NCI-H1930 (cell line): ENCODE data around the gene ANKRD13C.
A peak's percentile ranks its signal among the peaks of the same experiment; 100 is the strongest.

Experiments
- DNase-seq, 2 experiments: peaks; one replicate each; lab custom pipeline; 2025; lab: John Stamatoyannopoulos, UW

Gene ANKRD13C

DNA sequence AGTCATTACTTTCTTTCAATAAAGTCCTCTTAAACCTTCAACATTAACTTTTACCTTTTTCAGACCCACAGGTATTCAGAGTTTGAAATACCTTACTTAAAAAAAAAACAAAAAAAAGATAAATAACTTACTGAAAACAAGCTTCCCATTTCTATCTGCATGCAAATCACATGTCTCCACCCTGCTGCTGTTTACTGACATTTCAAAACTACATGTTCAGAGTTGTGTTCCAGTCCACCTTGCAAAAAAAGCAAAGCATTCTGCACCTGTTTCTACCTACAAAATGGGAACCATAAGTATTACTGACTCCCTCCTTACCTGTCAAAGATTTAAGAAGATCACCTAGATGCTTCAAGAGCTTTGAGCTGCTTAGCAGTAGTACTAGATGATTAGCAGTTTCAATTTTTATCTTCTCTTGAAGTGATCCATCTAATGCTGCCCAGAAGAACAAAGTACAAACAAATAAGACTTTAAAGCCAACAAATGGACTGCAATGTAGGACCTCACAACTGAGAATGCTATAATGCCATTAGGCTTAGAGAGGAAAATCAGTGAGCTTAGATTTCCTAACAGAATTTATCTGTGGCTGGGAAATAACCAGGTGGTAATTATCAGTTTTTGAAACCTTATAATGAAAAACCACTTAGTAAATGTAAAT, 61.2 kb downstream of the ANKRD13C start:
- DNase-seq: no peak

DNA sequence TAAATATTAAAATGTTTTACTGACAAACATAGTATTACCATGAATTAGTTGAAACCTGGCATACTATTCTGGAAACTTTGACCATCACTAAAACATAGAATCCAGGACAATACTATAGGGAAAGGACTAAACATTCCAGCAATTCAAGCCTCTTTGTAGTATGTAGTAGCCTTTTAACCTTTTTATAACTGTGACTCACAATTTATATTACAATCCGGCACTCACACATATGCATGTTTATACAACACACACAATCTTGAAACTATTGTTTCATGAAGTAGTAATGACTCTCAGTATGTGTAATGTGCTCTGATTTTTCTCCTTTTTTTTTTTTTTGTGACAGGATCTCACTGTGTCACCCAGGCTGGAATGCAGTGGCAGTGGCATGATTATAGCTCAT, 64.3 kb downstream of the ANKRD13C start:
- DNase-seq: no peak

DNA sequence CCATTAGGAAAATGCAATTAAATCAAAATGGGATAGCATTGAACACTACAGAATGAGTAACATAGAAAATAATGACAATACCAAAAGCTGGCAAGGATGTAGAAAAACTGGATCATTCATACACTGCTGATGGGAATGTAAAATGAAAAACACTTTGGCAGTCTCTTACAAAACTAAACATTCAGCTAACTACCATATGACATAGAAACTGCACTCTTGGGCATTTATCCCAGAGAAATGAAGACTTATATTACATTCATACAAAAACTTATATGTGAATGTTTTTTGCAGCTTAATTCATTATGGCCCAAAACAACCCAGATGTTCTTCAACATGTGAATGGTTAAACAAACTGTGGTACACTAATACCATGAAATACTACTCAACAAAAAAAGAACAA, 66.4 kb downstream of the ANKRD13C start:
- no peak for DNase-seq

DNA sequence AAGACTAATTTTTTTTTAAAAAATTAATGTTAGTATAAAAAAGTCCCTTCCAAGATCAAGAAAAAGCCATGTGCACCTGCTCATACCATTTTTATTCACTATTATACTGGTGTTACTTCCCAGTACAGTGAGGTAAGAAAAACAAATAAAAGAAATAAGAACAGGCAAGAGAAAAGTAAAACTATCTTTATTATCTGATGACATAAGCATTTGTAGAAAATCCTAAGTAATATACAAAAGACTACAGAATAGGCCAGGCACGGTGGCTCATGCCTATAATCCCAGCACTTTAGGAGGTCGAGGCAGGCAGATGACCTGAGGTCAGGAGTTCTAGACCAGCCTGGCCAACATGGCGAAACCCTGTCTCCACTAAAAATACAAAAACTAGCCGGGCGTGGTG, 68.1 kb downstream of the ANKRD13C start:
- no peak for DNase-seq

DNA sequence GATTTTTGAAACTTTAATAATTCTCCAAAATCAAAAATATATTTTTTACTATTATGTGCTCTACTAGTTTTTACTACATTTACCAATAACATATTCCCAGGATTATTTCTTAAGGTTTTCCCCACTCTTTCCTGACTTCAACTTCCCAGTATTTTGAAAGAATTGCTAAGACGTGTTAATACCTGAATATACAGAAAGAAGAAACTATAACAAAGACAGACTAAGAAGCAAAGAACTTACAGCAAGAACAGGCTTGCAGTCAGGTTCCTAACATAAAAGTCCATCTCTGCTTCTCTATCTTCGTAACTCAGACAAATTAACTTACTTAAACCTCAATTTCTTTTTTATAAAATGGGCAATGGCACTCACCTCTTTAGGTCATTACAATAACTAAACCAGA, 70.2 kb downstream of the ANKRD13C start:
- DNase-seq: no peak

DNA sequence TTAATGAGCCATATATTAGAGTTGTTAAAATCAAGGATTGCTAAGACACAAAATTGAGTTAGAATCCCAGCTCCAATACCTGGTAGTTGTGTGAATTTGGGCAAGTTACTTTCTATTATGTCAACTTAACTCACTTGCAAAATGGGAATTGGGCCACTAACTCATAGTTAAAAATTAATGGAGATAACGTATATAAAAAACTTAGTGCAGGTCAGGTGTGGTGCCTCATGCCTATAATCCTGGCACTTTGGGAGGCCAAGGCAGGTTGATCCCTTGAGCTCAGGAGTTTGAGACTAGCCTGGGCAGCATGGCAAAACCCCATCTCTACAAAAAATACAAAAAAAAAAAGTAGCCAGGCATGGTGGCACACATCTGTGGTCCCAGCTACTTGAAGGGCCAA, 75.8 kb downstream of the ANKRD13C start:
- no peak for DNase-seq

DNA sequence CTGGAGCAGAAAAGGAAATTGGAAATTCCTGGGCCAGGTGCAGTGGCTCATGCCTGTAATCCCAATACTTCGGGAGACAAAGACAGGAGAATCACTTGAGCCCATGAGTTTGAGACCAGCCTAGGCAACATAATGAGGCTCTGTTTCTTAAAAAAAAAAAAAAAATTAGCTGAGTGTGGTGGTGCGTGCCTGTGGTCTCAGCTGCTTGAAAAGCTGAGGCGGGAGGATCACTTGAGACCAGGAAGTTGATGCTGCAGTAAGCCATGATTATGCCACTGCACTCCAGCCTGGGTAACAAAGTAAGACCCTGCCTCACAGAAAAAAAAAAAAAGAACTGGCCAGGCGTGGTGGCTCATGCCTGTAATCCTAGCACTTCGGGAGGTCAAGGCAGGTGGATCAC, 76.6 kb downstream of the ANKRD13C start:
- no peak for DNase-seq

DNA sequence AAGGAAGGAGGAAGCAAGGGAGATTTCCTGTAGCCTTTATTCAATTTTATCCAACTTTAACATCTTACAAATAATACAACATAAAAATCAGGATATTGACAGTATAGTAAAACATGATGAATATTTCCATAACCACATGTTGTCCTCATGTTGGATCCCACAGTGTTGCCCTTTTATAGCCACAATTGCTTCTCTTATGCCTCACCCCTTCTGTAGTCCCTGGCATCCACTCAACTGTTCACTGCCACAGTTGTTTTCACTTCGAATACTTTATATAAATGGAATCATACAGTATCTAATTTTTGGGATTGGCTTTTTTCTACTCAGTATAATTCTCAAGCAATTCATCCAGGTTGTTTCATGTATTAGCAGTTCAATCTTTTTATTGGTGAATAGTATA, 88.6 kb downstream of the ANKRD13C start:
- no peak for DNase-seq

DNA sequence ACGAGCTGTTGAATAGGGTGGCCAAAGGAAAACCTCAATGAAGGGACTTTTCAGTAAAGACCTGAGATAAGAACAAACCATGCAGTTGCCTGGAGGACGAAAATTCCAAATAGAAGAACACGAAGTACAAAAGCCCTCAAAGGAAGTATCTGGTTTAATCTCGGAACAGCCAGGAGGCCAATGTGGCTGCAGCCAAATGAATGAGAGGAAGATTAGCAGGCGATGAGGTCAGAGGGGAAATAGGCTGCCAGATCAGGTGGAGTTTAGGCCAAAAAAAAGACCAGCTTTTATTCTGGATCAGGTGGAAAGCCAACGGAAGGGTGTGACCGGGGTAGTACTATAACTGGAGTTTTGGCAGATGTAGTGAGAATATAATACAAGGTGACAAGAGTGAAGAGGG, 89.7 kb downstream of the ANKRD13C start:
- DNase-seq: no peak

DNA sequence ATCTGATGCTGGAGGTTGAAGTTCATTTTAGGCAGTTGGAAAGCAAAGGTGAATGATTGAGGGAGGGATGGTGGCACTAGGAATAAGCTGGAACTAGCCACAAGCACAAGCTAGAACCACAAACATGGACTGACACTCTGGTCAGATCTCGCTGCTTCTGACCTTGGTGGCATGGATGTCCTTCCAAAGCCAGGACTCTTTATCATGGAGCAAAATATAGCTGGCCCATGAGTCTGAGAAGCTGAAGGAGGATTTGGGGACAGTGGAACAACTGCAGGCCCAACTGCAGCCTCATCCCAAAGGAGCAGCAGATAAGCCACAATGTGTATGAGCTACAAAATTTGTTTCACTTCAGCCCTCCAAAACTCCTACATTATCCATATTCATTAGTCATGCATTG, 97.9 kb downstream of the ANKRD13C start:
- DNase-seq: no peak

DNA sequence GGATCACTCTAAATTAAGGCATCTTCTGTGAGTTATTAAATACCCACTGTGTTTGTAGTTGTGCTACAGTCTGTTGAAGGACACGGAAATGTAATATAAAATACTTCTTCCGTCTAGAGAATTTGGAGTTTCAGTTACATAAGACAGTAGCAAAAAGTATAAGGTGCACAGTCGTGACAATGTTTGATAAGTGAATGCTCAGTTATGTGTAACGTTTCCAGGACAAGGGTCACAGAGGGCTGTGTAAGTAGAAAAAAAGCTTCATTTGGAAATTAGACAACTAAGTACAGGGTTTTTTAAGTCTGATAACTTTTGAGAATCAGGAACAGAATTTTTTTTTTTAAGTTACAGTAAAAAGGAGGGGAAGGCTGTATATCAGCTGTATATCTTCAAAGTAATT, 105.8 kb downstream of the ANKRD13C start:
- no peak for DNase-seq

DNA sequence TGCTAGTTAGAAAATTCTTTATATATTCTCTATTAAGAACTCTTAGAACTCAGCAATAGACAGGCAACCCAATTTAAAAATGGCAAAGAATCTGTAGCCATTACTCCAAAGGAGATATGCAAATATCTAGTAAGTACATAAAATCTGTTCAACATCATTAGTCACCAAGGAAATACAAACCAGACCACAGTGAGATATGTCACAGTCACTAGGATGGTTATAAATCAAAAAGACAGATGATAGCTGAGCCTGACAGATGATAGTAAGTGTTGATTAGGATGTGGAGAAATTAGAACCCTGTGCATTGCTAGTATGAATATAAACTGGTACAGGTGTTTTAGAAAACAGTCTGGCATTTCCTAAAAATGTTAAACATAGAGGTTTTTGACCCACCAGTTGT, 106.8 kb downstream of the ANKRD13C start:
- no peak for DNase-seq

DNA sequence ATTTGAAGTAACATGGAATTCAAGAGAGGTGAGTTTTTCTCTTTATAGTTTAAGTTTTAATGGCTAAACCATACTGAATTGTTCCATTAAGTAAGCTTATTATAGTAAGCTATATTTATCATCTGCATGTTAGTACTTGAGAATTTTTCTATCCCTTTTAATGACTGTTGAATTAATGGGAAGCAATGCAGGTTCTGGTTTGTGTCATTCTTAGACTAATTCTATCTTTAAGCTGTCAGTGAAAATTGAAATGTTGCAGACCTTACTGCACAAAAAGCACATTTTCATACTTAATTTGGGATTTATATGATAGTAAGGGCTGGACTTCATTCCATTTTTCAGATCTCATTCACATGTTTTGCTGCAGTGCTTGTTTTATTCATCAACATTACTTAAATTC, 107.4 kb downstream of the ANKRD13C start:
- DNase-seq: no peak

DNA sequence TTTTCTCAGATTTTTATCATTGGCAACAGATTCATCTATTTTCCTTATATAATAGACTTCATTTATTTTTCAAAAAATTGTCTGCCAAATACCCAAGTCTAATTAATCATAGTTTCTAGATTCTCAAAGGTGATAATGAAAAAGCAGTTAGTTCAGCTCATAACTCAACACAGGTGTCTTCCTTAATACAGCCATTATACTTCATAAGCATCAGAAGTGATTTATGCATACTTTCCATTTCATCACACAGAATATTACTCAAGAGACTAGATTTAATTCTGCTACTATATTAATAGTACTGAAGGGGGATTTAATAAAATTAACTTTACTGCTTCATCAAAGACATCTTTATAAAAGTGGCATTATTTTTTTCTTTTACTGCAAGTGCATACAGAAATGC, 114.6 kb downstream of the ANKRD13C start:
- no peak for DNase-seq

DNA sequence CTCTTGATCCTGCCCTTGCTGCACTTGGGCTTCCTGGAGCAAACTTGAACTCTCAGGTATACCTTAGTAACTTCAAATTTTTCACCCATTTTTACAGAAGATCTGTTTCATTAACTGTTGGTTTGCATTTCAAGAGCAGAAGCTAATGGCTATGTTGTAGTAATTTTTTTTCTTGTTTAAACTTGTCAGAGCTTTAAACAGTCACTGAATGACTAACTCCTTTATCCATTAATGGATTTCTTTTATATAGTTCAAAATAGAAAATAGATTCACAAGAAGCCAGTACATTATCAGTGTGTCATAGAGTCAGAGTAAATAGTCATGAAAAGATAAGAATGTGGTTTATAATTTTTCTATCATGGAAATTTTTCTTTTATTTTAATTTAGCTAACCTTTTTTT, 119.8 kb downstream of the ANKRD13C start:
- no peak for DNase-seq

DNA sequence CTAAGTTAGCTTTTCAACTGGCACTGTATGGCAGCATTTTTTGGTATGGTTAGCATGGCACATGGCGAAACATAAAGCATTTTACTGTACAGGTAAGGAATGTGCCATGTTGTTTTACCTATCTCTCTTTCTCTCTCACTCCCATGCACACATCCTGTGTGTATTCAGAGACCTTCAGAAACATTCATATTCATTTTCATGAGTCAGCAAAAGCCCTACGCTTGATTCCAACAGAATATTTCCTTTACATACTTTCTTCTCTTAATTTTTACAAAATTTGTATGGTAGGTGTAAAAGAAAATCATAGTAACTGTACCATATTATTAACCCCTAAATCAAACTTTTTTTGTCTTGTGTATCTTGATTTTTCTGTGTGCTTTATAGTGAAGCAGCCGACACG, 123.0 kb downstream of the ANKRD13C start:
- DNase-seq: no peak

DNA sequence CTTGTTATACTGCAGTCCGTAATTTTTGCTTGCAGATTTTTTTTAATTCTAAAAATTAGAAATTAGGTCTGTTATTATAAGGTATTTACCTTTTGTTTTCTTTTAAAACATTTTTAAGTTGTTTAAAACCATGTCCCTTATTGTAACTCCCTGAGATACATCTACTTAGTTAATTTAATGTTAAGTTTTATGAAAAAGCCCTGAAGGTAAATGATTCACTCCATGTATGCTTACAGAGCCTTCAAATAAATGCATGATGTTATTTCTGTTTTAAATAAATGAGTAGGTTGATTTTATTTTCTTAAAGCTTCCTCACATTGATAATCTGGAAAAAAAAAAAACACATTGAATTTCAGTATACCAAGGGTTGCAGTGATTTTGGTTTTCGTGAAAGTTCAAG, 125.9 kb downstream of the ANKRD13C start:
- DNase-seq: no peak

DNA sequence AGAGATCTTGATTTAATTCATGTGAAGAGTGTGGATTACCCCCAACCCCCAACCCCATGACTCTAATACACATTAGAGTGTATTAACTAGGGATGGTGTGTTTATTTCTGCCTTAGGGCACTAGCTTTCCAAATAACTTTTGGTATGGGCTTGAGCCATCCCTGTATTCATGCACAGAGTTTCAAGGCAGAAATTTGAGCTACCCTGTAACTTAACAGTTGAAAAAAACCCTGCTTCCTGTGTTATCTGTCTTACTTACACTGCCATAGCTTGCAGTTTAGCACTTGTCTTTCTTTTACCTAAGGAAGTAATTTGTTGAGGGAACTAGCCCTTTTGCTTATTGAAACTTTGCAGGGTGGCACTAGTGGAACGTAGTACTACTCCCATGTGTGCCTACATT, 127.1 kb downstream of the ANKRD13C start:
- DNase-seq: no peak

DNA sequence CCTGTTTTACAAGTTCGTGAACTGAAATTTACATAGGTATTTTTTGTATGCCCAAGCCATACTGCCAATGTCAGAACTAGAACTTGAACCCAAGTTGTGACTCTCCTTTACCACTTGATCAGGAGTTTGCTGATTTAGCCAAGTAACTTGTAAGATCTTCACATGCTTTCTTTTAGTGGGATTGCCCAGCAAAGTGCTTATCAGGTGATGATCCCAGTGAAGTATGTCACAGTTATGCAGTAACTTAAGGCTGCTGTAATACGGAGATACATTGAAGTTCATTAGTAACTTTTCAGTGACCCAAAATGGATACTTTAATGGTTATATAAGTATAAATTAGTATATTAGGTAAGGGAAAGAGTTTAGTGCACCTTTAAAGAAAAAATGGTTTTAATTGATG, 129.6 kb downstream of the ANKRD13C start:
- DNase-seq: no peak

DNA sequence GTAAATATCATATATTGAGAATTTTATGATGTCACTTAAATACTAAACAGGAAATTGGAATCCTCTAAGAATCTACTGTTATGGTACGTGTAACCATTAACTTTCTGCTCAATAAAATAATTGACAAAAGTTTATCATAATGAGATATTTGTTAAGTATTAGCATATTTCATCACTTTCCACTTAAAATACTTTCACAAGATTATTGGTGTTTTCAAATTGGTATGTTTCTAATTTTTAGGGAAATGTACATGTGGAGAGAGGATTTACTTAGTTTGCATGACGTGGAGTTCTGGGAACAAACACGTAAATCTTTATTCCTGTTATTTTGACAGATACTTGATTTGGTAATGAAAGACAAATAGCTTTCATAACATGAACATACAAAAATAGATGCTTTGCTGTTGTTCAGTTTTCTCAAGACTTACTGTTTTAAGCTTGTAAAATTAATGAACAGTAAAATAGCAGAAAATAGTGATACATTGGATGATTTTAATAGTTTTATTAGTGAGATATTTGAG, 131.7 kb downstream of the ANKRD13C start:
- no peak for DNase-seq

DNA sequence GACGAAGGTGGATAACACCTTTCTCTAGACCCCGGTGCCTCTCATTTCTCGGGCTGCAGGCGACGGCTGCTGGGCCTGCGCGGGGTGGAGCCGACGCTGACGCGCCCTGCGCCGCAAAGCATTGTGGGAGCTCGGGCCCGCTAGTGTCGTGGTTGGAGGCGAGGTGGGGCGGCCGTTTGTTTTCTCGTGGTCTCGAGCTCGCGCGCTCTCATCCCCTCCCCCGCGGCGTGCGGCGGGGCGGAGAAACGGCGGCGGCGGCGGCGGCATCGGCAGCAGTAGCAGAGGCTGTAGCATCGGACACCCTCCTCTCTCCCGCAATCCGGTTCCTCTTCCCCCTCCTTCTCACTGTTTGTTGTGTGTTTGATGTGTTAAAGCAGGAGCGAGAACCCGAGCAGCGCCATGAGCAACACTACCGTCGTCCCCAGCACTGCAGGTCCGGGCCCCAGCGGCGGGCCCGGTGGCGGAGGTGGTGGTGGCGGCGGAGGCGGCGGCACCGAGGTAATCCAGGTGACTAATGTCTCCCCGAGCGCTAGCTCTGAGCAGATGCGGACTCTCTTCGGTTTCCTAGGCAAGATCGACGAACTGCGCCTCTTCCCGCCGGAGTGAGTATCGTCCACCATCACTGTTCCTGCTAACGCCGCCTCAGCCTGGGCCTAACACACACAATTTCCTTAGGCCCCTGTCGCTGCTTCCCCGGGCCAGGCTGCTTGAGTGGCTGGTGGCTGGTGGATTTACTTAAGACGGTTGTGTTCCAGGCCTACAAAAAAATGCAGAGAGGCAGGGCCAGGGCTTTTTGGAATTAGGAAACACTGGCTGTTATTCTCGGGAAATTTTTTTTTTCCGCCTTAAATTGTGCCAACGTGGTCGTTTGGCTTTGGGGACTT, 133.0 kb downstream of the ANKRD13C start, which contains the start of gene SRSF11:
TSS of gene SRSF11 (plus strand) at position 143 of the 884 bp plus-strand sequence. CDS start at position 400, 257 bp downstream.
- DNase-seq: peak; percentile 85 to 93

DNA sequence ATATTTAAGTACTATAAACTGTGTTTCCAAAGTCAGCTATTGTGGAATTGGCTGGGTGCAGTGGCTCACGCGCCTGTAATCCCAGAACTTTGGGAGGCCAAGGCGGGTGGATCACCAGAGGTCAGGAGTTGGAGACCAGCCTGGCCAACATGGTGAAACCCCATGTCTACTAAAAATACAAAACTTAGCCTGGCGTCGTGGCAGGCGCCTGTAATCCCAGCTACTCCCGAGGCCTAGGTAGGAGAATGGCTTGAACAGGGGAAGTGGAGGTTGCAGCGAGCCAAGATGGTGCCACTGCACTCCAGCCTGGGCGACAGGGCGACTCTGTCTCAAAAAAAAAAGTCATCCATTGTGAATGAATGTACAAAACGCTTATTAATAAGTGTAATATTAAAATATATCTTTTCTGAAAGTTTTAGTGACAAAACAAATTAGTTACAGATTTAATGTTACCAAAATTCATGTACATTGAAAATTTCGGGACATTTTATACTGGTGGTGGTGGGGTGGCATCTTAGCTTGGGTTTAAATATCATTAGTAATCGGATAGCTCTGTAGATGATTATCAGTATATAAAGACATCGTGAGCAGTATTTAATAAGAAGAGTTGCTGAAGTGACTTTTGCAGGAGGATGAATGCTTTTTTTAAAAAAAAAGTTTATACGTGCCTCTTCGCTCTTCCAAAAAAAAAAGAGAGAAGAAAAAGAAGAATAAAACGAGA, 133.8 kb downstream of the ANKRD13C start:
- no peak for DNase-seq

DNA sequence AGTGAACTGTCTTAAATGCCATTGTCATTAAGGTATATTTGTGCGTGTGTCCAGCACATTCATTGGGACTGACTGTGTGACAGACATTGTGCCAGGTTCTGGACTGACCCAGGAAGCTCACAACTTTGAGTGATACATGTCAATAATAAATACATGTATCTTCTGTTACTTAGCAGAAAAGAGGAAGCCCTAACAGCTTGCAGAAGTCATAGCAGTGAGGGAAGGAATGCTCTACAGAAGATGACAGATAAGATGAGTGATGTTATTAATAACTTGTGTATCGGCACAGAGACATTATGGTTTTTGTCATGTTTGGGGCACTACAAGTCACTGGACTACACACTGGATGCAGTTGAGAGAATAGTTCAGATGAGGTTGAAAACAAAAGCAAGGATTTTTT, 134.5 kb downstream of the ANKRD13C start:
- DNase-seq: no peak
